H1 (cell line): ENCODE results near the gene C20orf144. TPM values are rescaled to one million over a fixed set of nuclear protein-coding genes. Genes with fewer than 3 reads are reported as not detected.

Experiments used
- ATF2 ChIP-seq: IDR thresholded peaks from 2 replicates; pipeline ENCODE4 v1.6.1; 2012; ENCODE audit warnings: low read length, inconsistent platforms
- CHD2 ChIP-seq: IDR thresholded peaks from 2 replicates; pipeline ENCODE4 v1.6.1; 2012; ENCODE audit warnings: low read length, improper control_type of control experiment
- KDM1A ChIP-seq: fragments of 200-600, 300-600 bp; sonication (generic); IDR thresholded peaks from 2 replicates; pipeline ENCODE4 v1.7.1; 2016; ENCODE audit warnings: mild to moderate bottlenecking, low read length, borderline replicate concordance
- SIRT6 ChIP-seq: IDR thresholded peaks from one replicate; pipeline ENCODE4 v1.7.1; 2012; ENCODE audit warnings: low read length, inconsistent platforms
- TBP ChIP-seq: IDR thresholded peaks from 2 replicates; pipeline ENCODE4 v1.6.1; 2011; ENCODE audit warnings: low read depth, low read length, improper control_type of control experiment
- polyA plus RNA-seq, 7 experiments: library from polyadenylated mRNA; depleted of rRNA in 3 of 7; stranded (reverse) in 5 of 7; unstranded in 2 of 7; fragments of >200 nt in 5 of 7; fragments of 200-250 nt in 2 of 7; gene quantifications; 1 replicate in 5 of 7; 2 replicates in 1 of 7; 4 replicates in 1 of 7; pipeline versions ENCODE4 v1.2.1 to v1.2.3, GENCODE V29; 2011 to 2013; ENCODE audit warnings: missing spikeins in 2 of 7, mixed read lengths in 2 of 7
- total RNA-seq: library from RNA; stranded (reverse); fragmentation: NEBNext Ultra II Directional; extraction: Animal tissue kit (Norgen Biotek cat#: 25700); gene quantifications from 2 replicates; pipeline ENCODE4 v1.2.1, GENCODE V29; 2021

C20orf144 gene
- total and polyA plus RNA-seq, 2 of the 8 experiments (the other 6 are each of a cell fraction or from before 2014, with no cell fraction given), result 0.21 to 0.24 TPM

- TF ChIP-seq ATF2, result no peak
- TF ChIP-seq SIRT6, result no peak
- no peak for TF ChIP-seq TBP
- no peak for TF ChIP-seq KDM1A
- TF ChIP-seq CHD2, result no peak
These were observed 10.4 kb downstream of the C20orf144 start (continued) for GRCh38 chr20:33672426-33673113.
